ENCODE measurements around the gene MAP3K3. TPM values are rescaled to one million over a fixed set of nuclear protein-coding genes. Genes with fewer than 3 reads are reported as not detected.

The MAP3K3 gene
- total and polyA plus RNA-seq, 2 experiments from 2014 or later, result 28.1 to 31.9 TPM

- Histone ChIP-seq H3K4me3 (no peak overlapping the region), H3K4me1 (ENCODE audit: low read depth) (peaks cover 3% of the 10 kb centered on the region), H3K9me3 (ENCODE audit: low read depth) (no peaks in the 10 kb centered on the region), H3K27me3 (no peaks in the 10 kb centered on the region), H3K27ac (no peak overlapping the region), H3K36me3 (no peaks in the 10 kb centered on the region)
- no peak for TF ChIP-seq CTCF (IDR thresholded peaks at IDR 0.05; ENCODE audit: low read depth, low read length)
- DNase-seq (ENCODE audit: low read depth in 1 of 2, low spot score in 1 of 2), result no peak
Measured at GRCh38 chr17:63635787-63636186, 13.6 kb downstream of the MAP3K3 start.

- TF ChIP-seq CTCF (IDR thresholded peaks at IDR 0.05; ENCODE audit: low read depth, low read length), result no peak
- Histone ChIP-seq H3K36me3 (no peaks in the 10 kb centered on the region), H3K9me3 (ENCODE audit: low read depth) (no peaks in the 10 kb centered on the region), H3K4me1 (ENCODE audit: low read depth) (peaks cover 3% of the 10 kb centered on the region), H3K27me3 (no peaks in the 10 kb centered on the region), H3K27ac (no peak overlapping the region), H3K4me3 (no peak overlapping the region)
- DNase-seq (ENCODE audit: low read depth in 1 of 2, low spot score in 1 of 2), result no peak
Measured at GRCh38 chr17:63639125-63639524, 16.9 kb downstream of the MAP3K3 start.

- no peak for TF ChIP-seq CTCF (IDR thresholded peaks at IDR 0.05; ENCODE audit: low read depth, low read length)
- Histone ChIP-seq H3K36me3 (no peaks in the 10 kb centered on the region), H3K4me3 (no peak overlapping the region), H3K27ac (no peak overlapping the region), H3K27me3 (no peaks in the 10 kb centered on the region), H3K4me1 (ENCODE audit: low read depth) (peaks cover 3% of the 10 kb centered on the region), H3K9me3 (ENCODE audit: low read depth) (no peaks in the 10 kb centered on the region)
- no peak for DNase-seq (ENCODE audit: low read depth in 1 of 2, low spot score in 1 of 2)
Measured at GRCh38 chr17:63640038-63640437, 17.8 kb downstream of the MAP3K3 start.

GRCh38 chr17:63641692-63642448, 19.7 kb downstream of the MAP3K3 start:
- Histone ChIP-seq H3K4me3 (no peak overlapping the region), H3K27me3 (no peaks in the 10 kb centered on the region), H3K9me3 (ENCODE audit: low read depth) (no peaks in the 10 kb centered on the region), H3K27ac (no peak overlapping the region), H3K36me3 (no peaks in the 10 kb centered on the region), H3K4me1 (ENCODE audit: low read depth) (peaks cover 3% of the 10 kb centered on the region)
- no peak for TF ChIP-seq CTCF (IDR thresholded peaks at IDR 0.05; ENCODE audit: low read depth, low read length)
- DNase-seq (ENCODE audit: low read depth in 1 of 2, low spot score in 1 of 2), result no peak

GRCh38 chr17:63644846-63645245, 22.6 kb downstream of the MAP3K3 start:
- Histone ChIP-seq H3K4me3 (no peak overlapping the region), H3K36me3 (no peaks in the 10 kb centered on the region), H3K27ac (no peak overlapping the region), H3K4me1 (ENCODE audit: low read depth) (no peaks in the 10 kb centered on the region), H3K9me3 (ENCODE audit: low read depth) (no peaks in the 10 kb centered on the region), H3K27me3 (no peaks in the 10 kb centered on the region)
- no peak for DNase-seq (ENCODE audit: low read depth in 1 of 2, low spot score in 1 of 2)
- TF ChIP-seq CTCF (IDR thresholded peaks at IDR 0.05; ENCODE audit: low read depth, low read length), result no peak
